ENCODE data around the gene DHRS3.
"Not testable (repeated sequence)": the region's sequence is repeated elsewhere in the genome, so short reads cannot be mapped to it uniquely, and the experiment has no call there.

Gene DHRS3

DNA sequence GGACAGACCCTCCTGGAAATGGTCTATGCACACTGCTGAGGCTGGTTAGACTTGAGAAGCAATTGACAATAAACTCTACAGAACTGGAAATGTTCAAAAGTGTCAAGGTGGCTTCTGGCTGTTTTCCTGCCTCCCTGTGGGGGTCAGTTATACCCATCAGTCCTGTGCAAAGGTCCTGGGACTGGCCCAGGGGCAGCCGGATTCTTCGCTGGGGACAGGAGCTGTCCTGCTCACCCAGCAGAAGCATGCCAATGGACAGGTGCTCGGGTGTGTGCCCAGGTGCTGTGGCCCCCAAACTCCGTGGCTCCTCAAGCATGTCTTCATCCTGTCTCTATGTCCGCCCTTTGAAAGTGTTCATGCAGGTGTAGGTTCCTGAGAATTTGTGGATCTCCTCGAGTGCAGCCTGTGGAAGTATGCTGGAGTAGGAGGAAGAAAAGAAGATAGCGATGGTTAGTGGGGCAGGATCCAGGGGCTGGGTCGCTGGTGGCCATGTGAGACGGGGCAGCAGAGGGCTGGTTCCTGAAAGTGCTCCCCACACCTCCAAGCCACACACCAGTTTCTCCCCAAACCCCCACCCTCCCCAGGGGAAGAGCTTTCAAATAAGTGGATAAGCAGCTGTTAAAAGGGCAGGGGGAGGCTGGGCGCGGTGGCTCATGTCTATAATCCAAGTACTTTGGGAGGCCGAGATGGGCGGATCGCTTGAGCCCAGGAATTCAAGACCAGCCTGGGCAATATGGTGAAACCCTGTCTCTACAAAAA lies 49.8 kb downstream of the DHRS3 start:
- DNase-seq, result no peak

DNA sequence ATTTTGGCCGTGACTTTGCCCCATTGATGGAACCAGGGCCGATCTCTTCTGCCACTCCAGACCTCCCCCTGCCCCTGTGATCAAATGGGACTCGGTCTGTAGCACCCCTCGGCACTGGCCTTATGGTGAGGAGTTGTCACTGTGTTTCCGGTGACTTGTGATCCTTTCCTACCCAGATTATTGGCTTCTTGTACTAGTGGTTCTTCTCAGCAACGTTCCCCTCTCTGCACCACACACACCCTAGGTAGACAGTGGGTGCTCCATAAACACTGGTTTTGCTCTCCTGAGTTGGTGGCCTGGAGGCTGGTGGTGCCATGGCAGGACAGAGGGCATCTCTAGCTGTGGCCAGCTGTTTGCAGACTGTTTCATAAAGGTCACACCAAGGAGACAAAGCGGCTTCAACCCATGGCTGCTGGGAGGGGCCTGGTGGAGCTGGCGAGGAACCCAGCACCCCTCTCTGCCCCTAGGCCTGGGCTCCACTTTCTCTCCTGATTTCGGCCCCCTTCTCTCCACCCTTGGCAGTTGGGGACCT lies 50.7 kb downstream of the DHRS3 start:
- DNase-seq, result no peak

DNA sequence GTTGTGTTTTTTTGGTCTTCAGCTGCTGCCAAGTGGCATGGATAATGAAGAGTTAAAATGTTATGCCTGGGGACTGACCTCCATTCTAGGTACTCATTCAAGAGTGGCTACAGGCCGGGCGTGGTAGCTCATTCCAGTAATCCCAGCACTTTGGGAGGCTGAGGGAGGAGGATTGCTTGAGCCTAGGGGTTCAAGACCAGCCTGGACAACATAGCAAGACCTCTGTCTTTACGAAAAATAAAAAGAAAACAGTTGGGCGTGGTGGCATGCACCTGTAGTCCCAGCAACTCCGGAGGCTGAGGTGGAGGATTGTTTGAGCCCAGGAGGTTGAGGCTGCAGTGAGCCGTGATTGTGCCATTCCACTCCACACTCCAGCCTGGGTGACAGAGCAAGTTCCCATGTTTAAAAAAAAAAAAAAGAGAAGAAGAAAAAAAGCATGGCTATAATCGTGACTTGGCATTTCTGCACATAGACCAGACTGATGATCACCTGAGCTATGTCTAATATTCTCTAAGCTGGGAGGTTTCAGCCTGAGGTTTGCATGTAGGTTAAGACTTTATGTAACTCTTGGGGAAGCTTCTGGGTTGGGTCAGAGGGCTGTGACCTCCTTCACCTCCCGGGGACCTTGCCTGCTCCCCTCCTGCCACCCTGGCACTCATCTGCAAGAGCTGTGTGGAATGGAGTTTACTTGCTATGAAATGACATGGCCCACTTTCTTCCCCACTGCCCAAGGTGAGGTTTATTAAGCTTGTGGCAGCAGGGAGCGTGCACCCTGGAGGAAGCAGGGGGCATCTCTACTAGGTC lies 51.3 kb downstream of the DHRS3 start:
- no peak for DNase-seq

DNA sequence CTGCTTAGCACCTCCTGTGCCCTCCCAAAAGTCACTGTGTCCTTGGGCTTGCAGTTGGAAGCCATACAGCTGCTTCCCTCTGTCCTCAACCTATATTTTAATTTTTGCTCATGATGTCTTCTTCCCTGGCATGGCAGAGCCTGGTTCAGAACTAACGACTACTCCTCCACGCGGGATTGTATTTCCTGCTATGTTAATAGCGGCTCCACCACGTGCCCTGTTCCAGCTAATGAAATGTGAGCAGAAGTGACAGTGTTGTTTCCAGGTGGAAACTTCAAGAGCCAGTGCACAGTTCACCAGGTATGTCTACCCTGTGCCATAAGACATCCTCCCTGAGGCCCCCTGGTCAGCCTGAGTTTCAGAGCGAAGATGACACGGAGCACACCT lies 52.1 kb downstream of the DHRS3 start:
- no peak for DNase-seq

DNA sequence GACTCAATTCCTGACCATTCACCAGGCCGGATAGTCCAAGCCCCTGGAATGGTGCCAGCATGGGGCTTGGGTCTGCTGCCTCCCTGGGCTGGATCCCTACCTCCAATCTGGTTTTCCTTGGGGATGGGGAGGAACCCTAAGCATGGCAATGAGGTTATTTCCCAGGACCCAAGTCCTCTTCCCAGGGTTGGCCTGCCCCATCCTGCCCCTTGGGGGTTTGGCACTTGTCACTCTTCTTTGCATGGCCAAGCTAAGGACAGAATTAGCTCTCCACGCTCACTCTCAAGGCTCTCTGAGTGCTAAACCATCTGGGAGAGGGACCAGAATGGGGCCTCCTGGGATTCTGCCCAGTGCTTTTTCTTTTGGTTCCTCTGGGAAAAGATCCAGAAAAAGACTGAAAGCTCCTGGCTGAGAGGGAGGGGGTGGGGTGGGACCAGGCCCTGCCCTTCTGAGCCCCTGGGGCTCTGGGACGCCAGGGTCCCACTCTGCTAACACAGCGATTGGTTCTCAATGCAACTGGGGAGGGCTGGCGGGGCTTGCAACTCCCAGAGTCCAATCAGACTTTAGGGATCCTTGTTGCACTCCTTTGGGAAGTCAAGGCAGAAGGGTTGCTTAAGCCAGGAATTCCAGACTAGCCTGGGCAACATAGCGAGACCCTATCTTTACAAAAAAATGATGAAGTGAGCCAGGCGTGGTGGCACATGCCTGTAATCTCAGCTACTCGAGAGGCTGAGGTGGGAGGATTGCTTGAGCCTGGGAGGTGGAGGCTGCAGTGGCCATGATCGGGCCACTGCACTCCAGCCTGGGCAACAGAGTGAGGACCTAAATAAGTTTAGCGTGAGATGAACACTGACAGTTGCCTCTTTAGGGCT lies 52.7 kb downstream of the DHRS3 start:
- no peak for DNase-seq

DNA sequence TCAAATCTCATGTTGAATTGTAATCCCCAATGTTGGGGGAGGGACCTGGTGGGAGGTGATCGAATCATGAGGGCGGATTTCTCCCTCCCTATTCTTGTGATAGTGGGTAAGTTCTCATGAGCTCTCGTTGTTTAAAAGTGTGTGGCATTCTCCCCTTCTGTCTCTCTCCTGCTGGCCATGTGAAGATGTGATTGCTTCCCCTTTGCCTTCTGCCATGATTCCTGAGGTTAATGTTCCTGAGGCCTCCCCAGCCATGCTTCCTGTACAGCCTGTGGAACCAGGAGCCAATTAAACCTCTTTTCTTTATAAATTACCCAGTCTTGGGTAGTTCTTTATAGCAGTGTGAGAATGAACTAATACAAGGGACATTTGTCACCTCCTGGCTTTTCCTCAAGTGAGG lies 53.8 kb downstream of the DHRS3 start:
- not testable (repeated sequence) for DNase-seq

DNA sequence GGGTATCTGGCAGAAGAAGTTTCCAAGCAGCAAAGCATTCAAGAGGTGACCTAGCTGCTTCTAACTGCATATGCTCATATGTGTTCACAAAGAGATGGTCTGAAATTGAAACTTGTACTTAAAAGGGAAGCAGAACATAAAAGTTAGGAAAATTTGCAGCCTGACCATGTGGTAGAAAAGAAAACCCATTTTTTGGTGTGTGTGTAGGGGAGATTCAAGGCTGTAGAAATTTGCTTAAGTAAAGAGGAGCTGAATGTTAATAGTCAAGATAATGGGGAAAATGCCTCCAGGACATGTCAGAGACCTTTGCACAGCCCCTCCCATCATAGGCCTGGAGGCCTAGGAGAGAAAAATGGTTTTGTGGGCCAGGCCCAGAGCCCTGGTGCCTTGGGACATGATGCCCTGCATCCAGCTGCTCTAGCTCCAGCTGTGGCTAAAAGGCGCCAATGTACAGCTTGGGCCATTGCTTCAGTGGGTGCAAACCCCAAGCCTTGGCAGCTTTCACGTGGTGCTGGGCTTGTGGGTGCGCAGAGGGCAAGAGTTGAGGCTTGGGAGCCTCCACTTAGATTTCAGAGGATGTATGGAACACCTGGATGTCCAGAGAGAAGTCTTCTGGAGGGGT lies 54.9 kb downstream of the DHRS3 start:
- no peak for DNase-seq

DNA sequence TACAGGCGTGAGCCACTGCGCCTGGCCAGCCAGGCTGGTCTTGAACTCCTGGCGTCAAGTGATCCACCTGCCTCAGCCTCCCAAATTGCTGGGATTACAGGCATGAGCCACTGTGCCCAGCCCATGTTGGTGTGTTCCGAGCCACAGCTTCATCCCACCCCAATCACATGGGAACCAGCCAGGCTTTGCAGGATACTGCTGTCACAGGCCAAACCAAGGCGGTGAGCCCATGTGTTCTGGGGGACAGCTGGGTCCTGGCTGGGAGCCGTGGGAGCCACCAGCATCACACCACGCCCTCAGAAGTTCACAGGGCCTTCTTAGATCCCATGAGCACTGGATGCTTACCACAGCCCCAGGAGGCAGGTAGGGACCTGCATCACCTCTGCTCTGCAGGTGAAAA lies 56.9 kb downstream of the DHRS3 start:
- no peak for DNase-seq

DNA sequence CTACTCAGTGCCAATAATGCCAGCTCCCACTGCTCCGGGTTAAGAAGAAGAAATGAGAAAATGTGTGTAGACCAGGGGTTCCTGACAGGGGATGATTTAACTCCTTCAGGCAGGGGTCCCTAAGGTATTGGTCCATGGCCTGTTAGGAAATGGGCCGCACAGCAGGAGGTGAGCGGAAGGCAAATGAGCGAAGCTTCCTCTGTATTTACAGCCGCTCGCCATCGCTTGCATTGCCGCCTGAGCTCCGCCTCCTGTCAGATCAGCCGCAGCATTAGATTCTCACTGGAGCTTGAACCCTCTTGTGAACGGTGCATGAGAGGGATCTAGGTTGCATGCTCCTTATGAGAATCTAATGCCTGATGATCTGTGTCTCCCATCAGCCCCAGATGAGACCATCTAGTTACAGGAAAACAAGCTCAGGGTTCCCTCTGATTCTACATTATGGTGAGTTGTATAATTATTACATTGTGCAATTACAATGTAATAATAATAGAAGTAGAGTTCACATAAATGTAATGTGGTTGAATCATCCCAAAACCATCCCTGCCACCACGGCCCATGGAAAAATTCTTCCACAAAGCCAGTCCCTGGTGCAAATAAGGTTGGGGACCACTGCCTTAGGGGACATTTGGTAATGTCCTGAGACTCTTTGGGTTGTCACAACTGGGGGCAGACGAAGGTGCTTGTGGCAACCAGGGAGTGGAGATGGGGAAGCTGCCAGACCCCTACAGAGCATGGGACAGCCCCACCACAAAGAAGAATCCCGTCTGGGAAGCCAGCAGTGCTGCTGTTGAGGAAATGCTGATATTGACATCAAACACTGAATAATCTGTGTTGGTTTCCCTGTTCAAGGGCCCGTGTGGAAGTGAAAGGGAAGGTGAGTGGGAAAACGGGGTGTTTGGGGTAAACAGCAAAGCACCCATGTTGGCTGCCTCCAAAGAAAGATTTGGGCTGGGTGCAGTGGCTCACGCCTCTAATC lies 60.8 kb downstream of the DHRS3 start:
- DNase-seq, result no peak

DNA sequence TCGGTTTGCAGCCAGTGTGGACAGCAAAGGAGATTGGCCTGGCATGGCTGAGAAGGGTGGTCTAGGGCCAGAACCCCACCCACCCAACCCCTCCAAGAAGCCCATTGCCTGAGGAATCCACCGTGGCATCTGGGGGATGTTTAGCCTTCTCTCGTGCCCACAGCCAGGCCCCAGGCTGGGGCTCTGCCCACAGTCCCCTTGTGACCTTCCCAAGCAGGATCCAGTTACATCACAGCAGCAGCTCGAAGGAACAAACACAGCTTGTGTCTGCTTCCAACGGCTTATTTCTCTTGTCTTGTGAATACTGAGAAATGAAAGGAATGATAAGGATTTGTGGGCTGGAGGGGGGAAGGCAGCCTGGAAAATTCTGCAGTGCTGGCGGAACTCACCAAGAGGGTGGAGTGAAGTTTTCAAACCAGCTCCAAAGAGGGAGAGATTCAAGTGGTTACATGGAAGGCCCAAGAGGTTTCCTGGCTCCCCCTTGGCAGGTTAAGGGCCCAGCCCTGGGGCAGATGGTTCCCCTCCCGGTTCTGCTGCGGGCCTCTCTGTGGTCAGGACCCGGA lies 61.6 kb downstream of the DHRS3 start:
- peak; percentile 83 for DNase-seq

DNA sequence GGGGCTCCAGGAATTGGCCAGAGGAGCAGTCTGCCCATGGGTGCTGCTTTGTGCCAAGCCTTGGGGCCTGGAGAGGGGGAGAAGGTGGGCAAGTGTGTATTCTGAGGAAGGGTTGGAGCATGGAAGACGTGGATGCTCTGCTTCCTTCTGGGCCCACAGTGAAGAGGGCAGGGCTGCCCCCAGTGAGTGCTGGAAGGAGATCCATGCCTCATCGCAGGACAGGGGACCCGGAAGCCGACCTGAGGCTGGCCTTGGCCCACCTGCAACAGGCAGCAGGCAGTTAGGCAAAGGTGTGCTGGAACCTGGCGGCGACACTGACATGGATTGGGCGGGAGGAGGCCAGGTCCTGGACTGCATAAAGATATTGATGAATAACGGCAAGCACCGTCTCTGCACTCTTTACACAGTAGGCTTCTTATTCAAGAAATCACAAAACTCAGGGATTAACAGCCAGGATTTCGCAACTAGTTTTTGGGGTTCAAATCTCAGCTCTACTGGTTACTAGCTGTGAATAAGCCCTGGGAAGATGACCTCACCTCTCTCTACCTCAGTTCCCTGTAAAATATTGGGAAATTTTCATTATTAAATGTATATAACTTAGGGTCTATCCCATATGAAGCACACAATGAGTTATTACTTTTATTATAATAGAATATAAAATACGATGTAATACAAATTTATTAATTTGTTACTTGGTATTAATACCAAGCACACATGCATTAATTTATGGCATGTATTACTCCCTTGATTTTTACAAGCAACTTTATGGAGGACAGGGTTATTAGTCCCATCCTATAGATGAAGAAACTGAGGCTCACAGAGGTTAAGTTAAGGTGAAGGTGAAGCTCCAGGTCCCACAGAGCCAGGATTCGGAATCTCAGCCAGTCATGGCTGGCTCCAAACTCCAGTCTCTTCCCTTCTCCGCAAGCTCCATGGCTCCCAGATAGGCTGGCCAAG lies 62.3 kb downstream of the DHRS3 start:
- no peak for DNase-seq

DNA sequence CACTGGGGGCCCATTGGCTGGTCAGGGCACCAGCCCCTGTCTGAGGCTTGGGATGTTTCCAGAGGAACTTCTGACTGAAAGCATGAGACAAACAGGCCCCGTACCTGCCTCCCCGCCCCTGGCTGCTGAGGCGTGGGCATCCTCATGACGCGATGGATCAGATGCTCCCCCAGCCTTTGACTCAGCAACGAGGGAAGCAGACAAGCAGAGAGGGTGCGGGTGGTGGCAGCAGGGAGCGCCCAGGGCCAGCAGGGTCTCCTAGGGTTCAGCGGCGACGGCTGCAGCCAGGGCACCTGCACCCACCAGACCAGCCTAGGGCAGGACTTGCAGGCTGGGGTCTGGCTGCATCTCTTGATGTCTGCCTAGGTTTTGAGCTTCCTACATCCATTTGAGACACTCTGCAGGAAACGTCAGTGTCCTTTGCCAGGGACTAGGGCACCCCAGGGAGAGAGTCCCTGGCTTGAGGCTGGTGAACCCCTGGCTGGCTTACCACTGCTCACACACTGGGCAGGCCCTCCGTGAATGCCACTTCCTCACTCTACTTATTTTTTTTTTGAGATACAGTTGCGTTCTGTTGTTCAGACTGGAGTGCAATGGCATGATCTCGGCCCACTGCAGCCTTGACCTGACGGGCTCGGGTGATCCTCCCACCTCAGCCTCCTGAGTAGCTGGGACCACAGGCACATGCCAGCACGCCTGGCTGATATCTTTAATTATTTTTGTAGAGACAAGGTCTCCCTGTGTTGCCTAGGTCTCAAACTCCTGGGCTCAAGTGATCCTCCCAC lies 63.3 kb downstream of the DHRS3 start:
- no peak for DNase-seq

DNA sequence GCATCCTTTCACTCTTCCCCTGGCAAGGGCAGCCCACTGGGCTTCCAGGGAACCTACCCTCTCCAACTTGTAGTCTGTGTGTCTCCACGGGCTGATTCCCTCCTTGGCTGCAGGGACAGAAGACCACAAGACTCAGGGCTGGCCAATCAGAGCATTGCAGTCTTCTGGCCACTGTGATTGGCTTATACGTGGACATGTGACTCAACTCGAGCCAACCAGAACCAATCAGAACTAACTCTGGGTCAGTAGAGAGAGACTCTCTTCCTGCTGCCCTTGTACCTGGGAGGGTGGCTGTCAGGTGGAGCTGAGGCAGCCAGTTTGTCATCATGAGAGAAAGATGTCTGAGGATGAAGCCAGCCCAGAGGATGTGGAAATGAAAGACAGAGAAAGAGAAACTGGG lies 64.0 kb downstream of the DHRS3 start:
- no peak for DNase-seq

DNA sequence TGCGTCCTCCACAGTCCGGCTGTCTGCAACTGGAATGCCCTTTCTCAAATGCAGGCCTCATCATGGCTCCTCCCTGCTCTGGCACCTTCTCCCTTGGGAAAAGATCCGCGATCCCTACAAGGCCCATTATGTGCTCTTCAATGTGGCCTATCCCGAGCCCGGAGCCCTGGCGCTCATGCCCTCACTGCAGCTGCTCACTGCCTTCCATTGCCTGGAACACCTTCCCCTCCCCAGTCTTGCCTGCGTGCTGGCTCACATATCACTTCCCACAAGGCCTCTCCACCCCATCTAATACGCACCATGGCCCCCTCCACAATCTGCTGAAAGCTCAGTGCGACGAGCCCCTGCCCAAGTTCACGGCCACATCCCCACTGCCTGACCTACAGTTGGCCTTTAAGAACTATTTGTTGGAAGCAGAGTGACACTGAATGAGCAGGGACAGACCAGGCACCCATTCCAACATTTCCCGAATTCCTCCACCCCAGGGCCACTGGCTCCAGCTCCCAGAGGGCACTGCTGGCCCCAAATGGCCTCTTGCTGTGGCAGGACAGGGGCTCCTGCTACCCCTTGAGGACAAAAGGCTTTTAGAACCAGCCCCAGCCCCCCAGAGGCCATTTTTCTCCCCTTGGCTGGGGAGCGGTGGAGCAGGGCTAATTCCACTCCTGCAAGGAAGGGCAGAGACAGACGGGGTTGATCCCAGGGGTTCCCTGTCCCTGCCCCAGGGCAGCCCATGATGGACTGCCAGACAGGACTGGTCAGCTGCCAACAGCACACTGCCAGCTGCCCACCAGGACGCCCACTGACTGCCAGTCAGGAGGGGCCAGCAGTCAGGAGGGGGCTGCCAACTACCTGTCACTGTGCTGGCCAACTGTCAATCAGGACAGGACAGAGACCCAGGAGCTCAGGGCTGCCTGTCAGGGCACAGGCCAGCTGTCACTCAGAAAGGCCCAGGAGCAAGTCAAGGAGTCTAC lies 64.8 kb downstream of the DHRS3 start:
- DNase-seq, result peak; percentile 76

DNA sequence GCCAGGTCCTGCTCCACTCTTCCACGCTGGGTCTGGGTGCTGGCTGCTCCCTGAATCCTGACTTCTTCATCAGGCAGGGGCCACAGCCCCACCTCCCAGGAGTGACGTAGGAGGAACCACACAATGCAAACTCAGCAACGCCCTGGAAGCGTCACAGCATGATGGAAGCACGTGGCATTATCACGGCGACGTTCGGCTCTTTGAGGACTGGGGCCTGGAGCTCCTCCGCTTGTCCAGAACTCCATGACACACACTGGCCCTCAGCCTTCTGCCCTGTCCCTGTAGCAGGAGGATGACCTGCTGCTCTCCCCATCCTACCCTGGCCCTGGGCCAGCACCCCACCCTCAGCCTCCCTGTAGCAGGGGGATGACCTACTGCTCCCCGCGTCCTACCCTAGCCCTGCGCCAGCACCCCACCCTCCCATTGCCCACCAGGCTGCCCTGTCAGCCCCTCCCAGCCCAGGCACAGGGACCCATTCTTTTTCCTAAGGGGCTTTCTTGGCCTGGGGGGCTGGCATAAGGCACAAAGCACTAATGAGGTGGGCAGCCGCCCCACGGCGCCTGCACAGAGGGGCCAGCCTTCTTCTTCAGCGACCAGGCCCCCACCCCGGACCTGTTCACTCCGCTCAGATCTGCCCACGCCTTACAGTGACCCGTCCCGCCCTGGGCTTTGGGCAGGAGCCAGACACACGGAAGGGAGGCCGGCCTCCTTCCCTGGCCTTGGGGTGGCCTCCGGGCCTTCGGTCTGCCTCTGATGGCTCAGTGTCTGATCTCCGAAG lies 65.7 kb downstream of the DHRS3 start:
- no peak for DNase-seq

DNA sequence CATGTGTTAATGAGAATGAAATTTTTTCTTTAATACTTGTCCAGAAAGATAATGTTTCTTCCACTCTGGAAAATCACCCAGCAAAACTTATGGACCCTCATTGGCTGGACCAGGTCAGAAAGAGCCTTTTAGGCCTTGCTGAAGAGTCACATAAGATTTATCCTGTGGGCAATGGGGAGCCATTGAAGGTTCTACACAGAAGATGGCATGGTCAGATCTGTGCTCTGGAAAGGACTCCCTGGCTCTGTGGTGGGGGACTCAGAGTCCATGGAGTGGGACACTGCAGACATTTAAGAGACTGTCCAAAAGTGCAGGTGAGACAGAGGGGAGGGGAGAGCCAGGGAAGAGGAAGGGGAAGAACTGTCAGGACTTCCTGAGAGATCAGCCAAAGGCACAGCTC lies 66.4 kb downstream of the DHRS3 start:
- no peak for DNase-seq
